ENCODE measurements around the gene CMSS1.

DNA sequence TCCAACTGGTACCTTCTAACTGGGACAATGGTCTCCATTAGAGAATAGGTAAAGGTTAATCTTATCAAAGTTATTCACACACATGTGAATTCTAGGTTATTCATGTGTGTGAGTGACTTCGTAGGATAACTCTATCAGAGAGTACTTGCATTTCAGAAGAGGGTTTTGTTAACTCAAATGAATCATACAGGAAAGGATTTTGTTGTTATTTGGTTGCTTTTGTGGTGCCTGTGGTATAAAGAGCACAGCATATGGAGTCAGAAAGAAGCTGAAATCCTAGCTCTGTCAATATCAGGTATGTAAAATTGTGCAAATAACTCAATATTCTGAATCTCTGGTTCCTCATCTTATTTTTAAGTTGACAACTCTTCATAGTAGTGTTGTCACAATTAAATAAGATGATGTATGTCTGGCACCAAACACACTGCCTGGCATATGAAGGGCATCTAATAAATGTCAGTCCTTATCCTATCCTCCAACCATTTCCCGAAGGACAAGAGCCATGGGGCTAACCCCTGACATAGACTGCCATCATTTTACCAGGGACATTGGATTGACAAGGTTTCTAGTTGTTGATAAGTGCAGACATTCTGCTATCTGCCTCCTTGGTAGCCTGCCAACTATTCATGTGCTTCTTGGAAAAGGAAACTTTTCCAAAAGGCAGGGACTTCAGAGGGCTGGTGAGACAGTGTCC lies 48.7 kb upstream of the CMSS1 start:
- TF ChIP-seq SP1 (IDR thresholded peaks at IDR 0.05), result no peak
- TF ChIP-seq, protein P1, sequence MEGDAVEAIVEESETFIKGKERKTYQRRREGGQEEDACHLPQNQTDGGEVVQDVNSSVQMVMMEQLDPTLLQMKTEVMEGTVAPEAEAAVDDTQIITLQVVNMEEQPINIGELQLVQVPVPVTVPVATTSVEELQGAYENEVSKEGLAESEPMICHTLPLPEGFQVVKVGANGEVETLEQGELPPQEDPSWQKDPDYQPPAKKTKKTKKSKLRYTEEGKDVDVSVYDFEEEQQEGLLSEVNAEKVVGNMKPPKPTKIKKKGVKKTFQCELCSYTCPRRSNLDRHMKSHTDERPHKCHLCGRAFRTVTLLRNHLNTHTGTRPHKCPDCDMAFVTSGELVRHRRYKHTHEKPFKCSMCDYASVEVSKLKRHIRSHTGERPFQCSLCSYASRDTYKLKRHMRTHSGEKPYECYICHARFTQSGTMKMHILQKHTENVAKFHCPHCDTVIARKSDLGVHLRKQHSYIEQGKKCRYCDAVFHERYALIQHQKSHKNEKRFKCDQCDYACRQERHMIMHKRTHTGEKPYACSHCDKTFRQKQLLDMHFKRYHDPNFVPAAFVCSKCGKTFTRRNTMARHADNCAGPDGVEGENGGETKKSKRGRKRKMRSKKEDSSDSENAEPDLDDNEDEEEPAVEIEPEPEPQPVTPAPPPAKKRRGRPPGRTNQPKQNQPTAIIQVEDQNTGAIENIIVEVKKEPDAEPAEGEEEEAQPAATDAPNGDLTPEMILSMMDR (IDR thresholded peaks at IDR 0.05; ENCODE audit: low read depth, low read length, missing input control), result no peak
- TF ChIP-seq HNF4A (conservative IDR thresholded peaks at IDR 0.05), result no peak
